Measurements from ENCODE around the gene OLFML2A. TPM values are rescaled to one million over a fixed set of nuclear protein-coding genes. Genes with fewer than 3 reads are reported as not detected.

Gene OLFML2A
- total RNA-seq, 1 donor from 2014 or later: 2.5 TPM

DNA sequence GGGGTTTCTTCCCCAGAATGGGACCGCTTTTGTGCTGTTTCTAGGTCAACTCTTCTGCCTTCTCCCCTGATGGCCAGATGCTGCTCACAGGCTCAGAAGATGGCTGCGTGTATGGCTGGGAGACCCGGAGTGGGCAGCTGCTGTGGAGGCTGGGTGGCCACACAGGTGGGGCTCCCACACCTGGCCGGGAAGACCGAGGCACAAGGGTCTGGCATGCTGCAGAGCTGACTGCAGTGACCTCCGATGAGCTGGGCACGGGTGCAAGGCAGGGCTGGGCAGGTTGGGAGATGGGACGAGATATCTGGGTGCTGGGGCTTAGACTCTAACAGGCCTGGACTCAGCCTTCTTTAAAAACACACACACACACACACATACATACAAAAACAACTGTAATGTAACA lies 77.2 kb downstream of the OLFML2A start:
- no peak for DNase-seq

DNA sequence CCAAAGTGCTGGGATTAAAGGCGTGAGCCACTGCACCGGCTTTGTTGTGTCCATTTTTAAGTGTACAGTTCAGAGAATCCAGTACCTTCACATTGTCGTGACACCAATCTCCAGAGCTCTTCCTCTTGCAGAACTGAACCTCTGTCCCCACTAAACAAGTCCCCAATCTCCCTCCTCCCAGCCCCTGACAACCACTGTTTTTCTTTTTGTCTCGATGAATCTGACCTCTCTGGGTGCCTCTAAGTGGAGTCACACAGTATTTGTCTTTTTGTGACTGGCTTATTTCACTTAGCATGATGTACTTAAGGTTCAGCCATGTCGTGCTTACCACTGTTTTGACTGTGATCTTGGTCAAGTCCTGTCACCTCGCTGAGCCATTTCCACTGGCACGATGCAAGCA lies 77.9 kb downstream of the OLFML2A start:
- no peak for DNase-seq

DNA sequence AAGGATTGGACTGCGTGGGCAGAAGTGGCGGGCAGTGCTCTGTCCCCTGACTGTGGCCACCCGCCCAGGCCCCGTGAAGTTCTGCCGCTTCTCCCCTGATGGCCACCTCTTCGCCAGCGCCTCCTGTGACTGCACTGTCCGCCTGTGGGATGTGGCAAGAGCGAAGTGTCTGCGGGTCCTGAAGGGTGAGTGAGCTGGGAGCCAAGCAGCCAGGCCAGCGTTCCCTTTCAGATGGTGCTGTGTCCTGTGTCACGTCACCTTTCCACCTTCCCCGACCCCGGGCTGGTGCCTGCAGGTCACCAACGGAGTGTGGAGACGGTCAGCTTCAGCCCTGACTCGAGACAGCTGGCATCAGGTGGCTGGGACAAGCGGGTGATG lies 78.6 kb downstream of the OLFML2A start:
- no peak for DNase-seq

- no peak for DNase-seq
Observed at GRCh38 chr9:124855944-124856765, 79.2 kb downstream of the OLFML2A start.

GRCh38 chr9:124857533-124858162 lies 80.7 kb downstream of the OLFML2A start:
- no peak for DNase-seq

GRCh38 chr9:124858330-124859046 lies 81.6 kb downstream of the OLFML2A start:
- DNase-seq: no peak

- DNase-seq: no peak
Observed at GRCh38 chr9:124859803-124860581, 83.1 kb downstream of the OLFML2A start.

DNA sequence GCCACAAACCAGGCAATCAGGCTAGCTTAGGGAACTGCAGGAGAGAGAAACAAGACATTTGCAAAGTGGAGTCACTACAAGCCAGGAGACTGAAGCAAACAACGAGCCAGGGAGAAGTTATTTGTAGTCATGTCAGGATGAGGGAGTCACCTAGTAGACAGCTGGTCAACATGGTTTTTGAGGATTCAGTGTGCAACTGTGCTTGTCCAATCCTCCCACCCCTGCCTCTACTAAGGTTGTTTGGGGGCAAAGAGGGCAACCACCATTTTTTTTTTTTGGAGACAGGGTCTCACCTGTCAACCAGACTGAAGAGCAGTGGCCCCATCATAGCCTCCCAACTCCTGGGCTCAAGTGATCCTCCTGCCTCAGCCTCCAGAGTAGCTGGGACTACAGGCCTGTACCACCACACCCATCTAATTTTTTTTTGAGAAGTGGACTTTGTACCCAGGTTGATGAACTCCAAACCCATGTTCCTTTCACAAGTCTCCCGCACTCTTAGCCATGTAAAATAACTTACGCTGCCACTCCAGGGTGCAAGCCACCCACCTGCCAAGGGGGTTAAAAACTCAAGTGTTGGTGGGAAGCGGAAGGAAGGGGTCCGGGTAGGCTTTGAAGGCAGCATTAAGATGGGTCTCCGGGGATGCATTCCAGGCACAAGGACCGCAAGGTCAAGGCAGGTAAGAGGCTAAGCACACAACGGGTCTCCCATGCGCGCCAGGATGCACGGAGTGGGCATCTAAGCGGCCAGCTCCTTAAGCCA lies 83.8 kb downstream of the OLFML2A start:
- no peak for DNase-seq

DNA sequence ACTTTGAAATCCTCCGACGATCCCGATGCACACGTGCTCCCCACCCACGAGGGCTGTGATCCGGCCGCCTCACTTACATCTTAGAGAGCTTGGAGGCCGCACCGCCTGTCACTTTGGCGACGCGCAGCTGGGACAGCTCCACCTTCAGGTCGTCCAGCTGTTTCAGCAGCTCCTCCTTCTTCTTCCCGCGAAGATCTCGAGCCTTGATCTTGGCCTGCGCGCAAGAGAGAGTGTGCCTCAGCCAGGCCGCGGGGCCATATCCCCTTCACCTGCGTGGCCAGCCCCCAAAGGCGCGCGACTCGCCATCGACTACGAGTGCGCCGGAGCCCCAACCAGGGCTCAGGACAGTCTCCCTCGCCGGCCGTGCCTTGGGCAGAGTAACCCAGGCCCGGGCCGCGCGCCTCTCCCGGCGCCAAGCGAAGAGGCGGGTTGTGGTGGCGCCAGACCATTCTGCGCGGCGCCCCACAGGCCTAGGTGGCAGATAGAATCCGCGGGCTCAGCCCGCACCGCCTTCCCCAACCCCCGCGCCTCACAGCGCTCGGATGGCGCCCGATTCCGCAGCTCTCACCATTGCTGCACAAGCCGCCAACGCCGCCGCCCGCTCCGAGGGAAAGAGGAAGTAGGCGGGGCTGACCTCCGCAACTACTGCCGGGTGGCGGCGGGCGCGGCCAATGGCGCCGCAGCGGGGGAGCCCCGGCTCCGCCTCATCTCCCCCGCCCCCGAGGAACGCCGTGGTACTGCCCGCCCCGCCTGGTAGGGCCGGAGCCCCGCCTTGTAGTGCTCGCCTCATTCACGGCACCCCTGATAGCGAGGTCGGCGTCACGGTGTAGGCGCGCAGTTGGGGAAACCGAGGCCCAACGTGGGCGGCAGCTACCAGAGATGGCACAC lies 84.7 kb downstream of the OLFML2A start, which contains the start of the genes ARPC5L and RPL35:
Gene ARPC5L, plus strand, starts transcription at position 789 of the 888 bp plus-strand sequence. CDS start 7,161 bp downstream, outside the sequence.
Gene RPL35, minus strand, starts transcription at position 616 of the 888 bp plus-strand sequence. Its CDS starts 45 bp downstream, at position 571.
- DNase-seq: peak; percentile 93

GRCh38 chr9:124863371-124863871 lies 86.5 kb downstream of the OLFML2A start:
- no peak for DNase-seq

Other genes with a start within 250 kb of the OLFML2A start
- 2.0 TPM for gene NR6A1, start 5.8 kb upstream of the OLFML2A start, total RNA-seq
- not detected for gene WDR38, start 76.3 kb downstream of the OLFML2A start, total RNA-seq
- gene RPL35, start 84.8 kb downstream of the OLFML2A start, total RNA-seq: 686 TPM
- 10.1 TPM for gene ARPC5L, start 85.0 kb downstream of the OLFML2A start, total RNA-seq
- 11.5 TPM for gene GOLGA1, start 163.9 kb downstream of the OLFML2A start, total RNA-seq

All from occipital lobe (tissue), 2 donors.